GM03348 (cell line): ENCODE measurements around the gene IFI16.
"Not testable (repeated sequence)": the region's sequence is repeated elsewhere in the genome, so short reads cannot be mapped to it uniquely, and the experiment has no call there.

Source experiments
- DNase-seq: peaks from one replicate; pipeline ENCODE4 v3.0.0; 2012; ENCODE audit warnings: low spot score

The IFI16 gene

GRCh38 chr1:159009704-159010361 is at the start of gene IFI16:
TSS of gene IFI16 (plus strand) at chr1:159009907. CDS start at chr1:159014681, 4,774 bp downstream.
- peak; percentile 85 for DNase-seq

- no peak for DNase-seq
These were observed 48.5 kb upstream of the IFI16 start for GRCh38 chr1:158961178-158961577.

- no peak for DNase-seq
These were observed 46.7 kb upstream of the IFI16 start for GRCh38 chr1:158962983-158963382.

- DNase-seq: no peak
These were observed 40.5 kb upstream of the IFI16 start for GRCh38 chr1:158969166-158969565.

GRCh38 chr1:158969855-158970254 is 39.9 kb upstream of the IFI16 start:
- no peak for DNase-seq

GRCh38 chr1:158972841-158973240 is 36.9 kb upstream of the IFI16 start:
- DNase-seq: no peak

GRCh38 chr1:158976219-158976618 is 33.5 kb upstream of the IFI16 start:
- DNase-seq: no peak

GRCh38 chr1:158978730-158979129 is 31.0 kb upstream of the IFI16 start:
- DNase-seq: no peak

GRCh38 chr1:158979229-158979628 is 30.5 kb upstream of the IFI16 start:
- DNase-seq: no peak

GRCh38 chr1:158983235-158983634 is 26.5 kb upstream of the IFI16 start:
- DNase-seq: no peak

- no peak for DNase-seq
These were observed 25.3 kb upstream of the IFI16 start for GRCh38 chr1:158984386-158984785.

GRCh38 chr1:158989424-158989823 is 20.3 kb upstream of the IFI16 start:
- DNase-seq: no peak

- no peak for DNase-seq
These were observed 16.9 kb upstream of the IFI16 start for GRCh38 chr1:158992787-158993312.

GRCh38 chr1:158996998-158997397 is 12.7 kb upstream of the IFI16 start:
- DNase-seq: no peak

- no peak for DNase-seq
These were observed 11.5 kb upstream of the IFI16 start for GRCh38 chr1:158998037-158998780.

GRCh38 chr1:158998781-158999161 is 10.9 kb upstream of the IFI16 start:
- DNase-seq: peak; percentile 49

GRCh38 chr1:158999316-159000069 is 10.2 kb upstream of the IFI16 start:
- peak; percentile 67 for DNase-seq

GRCh38 chr1:159000070-159000409 is 9.7 kb upstream of the IFI16 start:
- no peak for DNase-seq

- DNase-seq: peak; percentile 77
These were observed 9.1 kb upstream of the IFI16 start for GRCh38 chr1:159000625-159001024.

- no peak for DNase-seq
These were observed 4.5 kb upstream of the IFI16 start for GRCh38 chr1:159005161-159005560.

- DNase-seq: peak; percentile 10
These were observed 4.0 kb upstream of the IFI16 start for GRCh38 chr1:159005676-159006075.

GRCh38 chr1:159006210-159006807 is 3.4 kb upstream of the IFI16 start:
- not testable (repeated sequence) for DNase-seq
